GM19324 (cell line): ENCODE data around the gene TBL1XR1.

Experiments
- ATAC-seq: cut with Tn5 transposase; IDR thresholded peaks from one replicate; pipeline ENCODE4 v1.9.1; 2021; ENCODE audit warnings: mild to moderate bottlenecking, moderate library complexity; ENCODE audit not compliant: unreplicated experiment, low FRiP score

TBL1XR1 gene

DNA sequence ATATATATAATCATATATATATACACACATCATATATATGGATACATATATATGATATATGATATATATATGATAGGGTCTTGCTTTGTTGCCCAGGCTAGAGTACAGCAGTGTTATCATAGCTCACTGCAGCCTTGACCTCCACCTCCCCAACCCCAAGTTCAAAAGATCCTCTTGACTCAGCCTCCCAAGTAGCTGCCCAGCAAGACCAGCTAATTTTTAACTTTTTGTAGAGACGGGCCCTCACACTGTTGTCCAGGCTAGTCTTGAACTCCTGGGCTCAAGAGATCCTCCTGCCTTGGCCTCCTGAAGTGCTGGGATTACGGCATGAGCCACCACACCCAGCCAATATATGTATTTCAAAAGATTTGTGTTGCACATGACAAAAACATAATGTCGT lies 83.0 kb downstream of the TBL1XR1 start:
- no peak for ATAC-seq

DNA sequence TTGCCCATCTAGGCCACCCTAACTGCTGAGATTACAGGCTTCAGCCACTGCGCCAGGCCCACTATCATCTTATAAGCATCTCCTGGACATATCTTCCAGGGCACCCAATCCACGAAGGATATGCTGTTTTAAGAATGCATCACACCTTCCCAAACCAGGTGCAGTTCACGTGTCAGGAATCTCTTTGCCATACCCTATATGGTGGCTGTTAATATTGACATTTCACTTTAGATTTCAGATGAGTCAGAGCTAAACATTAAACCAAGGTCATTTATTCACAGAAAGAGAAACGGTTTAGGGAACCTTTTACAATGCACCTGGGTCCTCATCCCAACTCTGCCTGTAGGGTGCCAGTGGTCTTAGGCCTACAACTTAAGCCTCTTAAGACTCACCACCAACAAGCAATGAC lies 85.7 kb downstream of the TBL1XR1 start:
- no peak for ATAC-seq

DNA sequence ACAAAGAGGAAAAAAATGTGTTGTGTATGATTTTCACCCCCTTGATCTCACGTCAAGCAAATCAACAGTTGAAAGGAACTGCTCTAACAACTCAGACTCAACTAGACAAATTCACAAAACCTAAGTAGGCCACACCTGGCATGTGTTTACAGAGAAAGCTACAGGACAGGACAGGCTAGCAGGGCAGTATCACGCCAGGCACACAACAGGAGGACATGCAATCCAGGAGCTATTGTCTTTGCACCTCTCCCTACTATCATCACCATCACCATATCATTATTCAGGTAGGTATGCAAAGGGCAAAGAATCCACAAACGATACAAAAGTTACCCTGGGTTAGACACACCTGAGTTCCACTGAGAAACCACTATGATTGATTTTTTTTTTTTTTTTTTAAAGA lies 86.4 kb downstream of the TBL1XR1 start:
- no peak for ATAC-seq

DNA sequence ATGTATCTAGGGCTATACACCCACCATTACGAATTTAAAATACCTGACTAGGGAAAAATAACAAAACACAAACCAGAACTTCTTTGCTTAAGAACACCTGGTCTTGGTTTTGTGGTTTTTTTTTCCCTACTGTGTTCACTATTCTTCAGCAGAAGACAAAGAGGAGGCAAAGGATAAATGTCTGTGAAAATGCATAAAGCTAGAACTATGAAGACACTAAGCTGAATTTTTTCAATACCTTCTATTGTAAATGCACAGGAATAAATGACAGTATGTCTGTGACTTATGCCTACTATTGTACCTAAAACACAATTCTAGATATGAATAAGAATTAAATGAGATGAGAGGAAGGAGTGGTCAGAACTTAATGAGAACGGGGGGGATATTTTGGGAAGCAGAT lies 86.9 kb downstream of the TBL1XR1 start:
- ATAC-seq = no peak

DNA sequence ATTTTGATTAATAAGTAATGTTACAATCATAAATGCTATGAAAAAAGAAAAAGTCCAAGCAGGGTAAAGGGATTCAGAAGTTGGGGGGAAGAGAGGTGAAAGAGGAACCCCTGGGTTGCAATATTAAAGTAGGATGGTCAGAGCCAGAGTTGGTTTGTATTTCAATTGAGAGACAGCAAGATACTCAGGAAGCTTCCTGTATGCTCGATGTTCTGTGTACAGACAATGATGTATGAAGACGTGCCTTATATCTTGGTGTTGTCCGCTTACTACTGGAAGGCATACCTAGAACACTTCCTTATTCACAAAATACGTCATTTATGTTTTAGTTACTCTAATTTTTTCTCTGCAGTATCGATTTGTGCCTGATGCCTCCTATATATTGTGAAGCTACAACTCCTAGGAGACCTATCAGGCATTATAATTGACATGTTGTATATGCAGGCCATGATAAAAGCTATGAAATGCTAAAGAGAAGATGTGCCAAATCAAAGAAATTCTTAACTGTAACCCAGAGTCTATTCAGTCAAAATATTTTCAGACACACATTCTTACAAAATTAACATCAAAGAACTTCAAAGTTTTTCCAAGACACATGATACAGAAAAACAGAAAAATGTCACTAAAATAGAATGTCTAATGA lies 87.5 kb downstream of the TBL1XR1 start:
- no peak for ATAC-seq

DNA sequence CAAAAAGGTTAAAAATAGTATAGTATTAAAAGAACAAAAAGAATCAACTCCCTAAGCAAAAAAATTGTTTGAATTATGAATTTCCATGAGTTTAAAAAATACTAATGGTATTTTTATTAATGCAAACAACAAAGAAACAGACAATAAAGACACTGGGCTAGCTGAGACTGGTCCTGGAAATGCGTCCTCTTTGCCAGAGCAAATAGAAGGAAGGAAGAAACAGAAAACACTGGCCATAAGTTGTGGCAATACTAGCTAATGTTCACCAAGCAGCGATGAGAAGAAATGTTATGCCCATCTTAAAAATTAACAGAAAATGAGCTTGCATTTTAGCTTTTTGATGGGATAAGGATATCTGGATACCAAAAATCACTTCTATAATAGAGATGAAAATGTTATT lies 88.6 kb downstream of the TBL1XR1 start:
- no peak for ATAC-seq

DNA sequence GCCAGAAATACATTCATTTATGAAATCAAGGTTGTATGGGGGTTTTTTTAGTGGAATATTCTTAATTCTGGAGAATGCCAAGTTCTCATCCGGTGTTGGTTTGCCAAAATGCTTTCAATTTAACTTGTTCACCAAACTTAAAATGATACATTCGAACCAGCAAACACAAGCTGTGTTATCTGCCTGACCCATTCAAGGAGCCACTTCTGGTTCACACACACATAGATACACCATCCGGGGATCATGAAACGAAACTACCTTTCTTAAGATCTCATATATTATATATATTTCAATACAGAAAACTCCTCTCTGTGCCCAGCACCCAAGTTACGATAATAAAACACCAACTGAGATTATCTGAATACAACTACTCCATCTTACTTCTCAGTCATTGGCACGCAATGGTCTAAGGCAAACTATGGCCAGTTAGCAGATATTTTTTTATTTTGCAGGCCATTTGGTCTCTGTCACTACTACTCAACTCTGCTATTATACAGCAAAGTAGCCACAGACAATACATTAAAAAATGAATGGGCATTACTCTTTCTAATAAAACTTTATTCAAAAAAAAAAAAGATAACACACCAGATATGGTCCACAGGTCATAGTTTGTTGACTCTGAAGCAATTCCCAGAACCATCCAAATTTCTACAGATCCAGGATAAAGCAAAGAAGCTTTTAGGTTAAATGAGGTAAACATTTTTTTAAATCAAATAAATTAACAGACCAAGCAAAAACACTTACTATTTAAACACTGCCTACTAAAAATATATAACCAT lies 89.6 kb downstream of the TBL1XR1 start:
- ATAC-seq = no peak

DNA sequence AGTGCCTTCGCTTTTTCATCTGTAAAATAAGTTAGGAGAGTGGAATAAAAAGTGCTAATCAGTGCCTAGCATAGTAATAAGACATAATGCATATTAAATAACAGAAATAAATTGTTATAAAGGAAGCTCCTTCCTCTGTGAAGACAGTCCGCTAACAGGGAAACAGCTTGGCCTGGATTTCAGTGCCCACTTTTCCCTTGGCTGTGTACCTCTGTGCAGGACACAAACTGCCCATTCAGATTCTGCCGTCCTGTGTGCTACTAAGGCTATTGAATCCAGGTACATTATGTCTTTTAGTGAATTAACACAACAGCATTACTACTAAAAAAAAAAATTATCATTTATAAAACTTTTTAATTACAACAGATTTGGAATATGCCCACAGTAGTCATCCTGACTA lies 90.7 kb downstream of the TBL1XR1 start:
- ATAC-seq = no peak

DNA sequence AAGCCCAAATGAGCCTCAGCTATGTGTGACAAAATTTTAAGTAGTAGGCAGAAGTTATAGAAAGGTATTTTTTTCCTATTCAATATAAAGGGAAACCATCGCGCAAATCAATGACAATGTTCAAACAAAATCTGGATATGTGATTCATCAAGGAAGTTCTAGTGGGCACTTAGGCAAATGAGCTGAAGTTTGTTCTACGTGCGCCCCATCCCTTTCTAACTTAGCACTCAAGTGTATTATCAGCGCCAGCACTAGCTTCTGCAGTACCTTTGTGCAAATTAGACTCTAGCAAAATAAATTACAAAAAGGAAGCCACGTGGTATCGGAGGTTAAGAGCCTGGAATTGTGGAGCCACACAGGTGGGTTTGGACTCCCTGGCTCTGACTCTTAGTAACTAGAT lies 91.1 kb downstream of the TBL1XR1 start:
- ATAC-seq = no peak

DNA sequence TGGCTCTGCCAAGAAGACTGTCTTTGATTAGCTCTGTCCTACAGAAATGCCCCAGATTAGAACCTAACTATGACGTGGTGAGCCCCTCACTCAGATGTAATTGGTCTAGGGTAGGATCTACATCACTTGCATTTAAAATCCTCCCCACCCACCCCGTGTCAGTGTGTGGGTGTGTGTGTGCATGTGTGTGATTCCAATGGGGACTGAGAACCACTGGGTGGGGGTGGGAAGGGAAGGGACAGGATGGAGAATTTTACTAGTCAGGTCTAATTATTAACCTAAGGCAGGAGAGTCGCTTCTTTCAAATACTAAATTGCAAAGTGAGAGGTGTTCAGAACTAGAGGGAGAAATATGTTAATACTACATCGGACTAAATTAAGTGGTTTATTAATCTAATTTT lies 91.7 kb downstream of the TBL1XR1 start:
- ATAC-seq = no peak

DNA sequence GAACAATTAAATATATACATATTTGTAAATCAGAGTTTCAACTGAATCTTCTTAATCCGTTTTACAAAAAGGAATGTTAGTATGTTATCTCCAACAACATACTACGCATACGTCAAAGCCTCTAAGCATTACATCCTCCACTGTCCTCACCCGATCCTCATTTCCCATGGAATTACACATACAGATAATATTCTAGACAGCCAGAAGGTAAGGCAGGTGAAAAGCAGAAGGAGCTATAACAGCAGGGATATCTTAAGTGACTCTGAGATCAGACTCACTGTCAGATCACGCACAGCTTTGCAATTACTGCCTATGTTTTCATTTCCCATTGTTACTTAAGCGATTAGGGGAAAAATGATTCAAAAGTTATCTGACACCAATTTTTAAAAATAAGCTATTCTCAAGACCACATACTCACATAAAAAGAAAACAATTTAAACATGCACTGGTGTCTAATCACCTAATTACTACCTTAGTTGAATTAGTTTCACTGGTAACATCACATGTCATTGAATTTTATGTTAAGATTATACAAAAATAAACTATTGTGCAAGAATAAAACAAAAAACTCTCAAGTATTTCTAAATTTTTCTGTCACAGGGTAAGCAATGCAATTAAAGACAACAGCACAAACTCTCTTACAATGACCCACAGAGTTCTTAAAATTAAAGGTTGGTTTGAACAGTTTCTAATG lies 92.8 kb downstream of the TBL1XR1 start:
- no peak for ATAC-seq

DNA sequence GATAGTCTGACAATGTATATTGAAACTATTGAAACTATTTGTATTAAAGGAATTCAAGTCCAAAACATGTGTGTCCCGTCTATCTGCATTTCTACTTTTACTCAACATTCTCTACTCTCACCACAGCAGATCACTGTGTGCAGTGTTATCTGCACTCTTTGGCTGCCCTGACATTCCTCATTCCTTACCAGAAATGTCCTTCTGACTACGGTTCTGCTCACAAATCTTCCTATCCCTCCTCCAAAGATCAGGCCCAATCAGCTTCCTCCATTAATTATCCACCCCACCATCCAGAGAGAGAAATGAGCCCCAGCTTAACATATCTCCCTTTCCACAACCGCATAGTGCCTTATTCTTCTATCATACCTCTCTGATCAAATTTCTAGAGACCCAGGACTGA lies 94.7 kb downstream of the TBL1XR1 start:
- no peak for ATAC-seq

DNA sequence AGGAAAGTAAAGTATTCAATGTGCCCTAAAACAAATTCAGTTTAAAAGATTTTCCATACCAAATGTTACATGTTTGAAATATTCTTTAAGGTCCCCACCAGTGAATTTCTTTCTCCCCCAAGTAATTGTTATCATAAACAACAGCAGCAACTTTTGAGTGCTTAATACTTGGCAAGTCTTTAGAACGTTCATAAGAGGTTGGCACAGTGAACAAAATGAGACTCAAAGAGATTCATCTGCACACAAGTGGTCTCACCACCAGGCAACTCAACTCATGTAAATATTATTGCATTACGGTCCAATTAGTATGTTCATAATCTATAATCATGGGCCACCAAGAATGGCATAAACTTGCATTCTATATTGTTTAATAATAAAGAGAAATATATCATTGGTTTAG lies 98.7 kb downstream of the TBL1XR1 start:
- ATAC-seq = no peak

DNA sequence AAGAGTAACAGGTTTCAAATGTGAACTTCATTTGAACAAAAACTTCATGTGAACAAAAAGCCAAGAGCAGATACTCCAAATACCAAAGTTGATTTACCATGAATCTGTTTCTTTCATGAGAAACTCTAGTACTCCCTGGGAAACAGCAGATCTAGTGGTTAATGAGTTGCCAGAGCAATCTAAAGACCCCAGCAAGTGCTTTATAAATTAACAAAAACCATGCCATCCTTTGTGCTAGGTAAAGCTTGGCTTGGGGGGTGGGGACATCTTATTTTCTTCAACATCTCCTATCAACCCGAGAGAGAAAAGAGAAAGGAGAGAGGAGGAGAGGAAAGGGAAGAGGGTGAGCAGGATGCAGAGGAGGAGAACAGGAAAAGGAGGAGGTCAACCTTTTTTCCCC lies 100.7 kb downstream of the TBL1XR1 start:
- no peak for ATAC-seq

DNA sequence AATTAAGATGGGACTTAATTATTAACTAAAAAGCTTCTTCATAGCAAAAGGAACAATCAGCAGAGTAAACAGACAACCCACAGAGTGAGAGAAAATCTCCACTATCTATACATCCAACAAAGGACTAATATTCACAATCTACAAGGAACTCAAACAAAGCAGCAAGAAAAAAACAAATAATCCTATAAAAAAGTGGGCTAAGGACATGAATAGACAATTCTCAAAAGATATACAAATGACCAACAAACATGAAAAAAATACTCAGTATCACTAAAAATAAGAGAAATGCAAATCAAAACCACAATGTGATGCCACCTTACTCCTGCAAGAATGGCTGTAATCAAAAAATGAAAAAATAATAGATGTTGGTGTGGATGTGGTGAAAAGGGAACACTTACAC lies 103.3 kb downstream of the TBL1XR1 start:
- no peak for ATAC-seq

DNA sequence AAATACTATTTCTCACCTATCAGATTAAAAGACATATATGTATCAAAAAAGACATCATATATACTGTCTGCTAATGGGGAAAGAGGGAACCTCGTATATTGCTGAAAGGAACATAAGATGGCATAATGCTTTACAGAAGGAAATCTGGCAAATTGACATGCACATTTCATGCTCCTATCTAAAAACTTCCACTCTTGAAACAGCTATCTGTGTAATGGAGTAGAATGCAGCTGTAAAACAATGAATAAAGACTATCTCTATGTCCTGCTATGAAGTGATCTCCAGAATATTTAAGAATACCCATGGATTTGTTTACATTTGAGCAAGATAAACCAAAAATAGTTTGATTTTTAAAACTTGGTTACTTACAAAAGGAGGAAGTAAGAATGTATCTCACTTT lies 107.4 kb downstream of the TBL1XR1 start:
- no peak for ATAC-seq

DNA sequence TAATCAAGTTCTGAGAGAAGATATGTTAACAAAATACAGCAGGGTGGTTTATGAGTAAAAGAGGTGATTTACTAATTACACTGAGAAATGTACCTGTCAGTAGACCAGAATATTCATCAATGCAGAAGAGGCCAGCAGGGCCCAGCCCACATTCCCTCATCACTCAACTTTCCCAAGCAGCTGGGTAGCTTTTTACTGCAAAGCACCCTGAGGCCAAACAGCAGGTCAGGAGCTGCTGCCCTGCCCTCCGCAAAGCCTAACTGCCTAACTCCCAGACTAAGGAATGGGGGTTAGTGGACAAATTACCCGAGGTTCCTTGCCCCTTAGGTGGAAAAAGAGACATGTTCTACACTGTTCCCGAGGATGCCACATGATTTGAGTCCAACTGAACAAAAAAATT lies 108.2 kb downstream of the TBL1XR1 start:
- no peak for ATAC-seq

DNA sequence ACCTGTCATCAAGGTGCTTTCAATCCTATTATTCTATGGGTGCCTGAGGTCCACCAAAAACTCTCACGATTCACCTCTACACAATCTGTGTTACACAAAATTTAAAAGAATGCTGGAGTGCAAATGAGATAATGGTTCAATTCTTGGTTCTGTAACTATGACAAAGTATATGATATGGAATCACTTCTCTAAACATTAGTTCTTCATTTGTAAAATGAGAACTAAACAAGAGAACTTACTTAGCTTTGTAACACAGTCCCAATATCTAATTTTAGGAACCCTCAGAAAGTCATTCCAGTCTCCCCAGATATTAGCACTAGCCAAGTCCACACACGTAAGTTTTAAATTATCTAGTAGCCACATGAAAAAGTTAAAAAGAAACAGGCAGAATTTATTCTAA lies 111.5 kb downstream of the TBL1XR1 start:
- ATAC-seq = no peak

DNA sequence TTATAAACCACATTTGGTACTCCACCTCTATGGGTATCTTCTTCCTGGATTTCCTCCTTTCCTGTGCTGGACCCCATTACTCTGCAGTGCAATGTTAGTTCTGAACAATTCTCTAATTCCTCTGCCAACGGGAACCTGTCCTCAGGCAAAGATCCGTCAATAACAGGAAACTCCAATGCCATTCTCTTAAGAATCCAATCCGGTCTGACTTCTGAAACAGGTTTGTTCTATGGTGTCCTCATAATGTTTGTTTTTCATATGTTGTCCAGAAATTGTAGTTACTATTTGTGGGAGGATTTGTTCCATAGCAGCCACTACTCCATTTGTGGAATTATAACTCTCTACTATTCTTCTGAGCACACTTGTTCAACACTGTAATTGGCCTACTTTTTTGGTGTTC lies 112.7 kb downstream of the TBL1XR1 start:
- no peak for ATAC-seq

DNA sequence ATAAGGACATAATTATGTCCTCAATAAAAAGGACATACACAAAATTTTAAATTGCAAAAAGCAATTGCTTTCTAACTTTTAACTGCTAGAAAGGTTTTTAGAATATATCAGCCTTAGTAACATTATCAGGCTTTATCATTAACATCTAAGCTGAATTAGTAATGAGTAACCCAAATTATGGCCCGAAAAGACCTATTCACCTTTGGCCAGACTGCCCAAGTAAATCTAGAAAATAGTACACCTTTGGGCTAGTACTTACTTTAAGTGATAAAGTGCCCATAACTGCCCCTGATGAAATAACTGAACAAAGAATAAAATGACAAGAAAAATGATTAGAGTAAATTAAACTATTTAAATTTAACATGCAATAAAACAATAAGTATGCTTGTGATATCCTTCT lies 117.2 kb downstream of the TBL1XR1 start:
- no peak for ATAC-seq

DNA sequence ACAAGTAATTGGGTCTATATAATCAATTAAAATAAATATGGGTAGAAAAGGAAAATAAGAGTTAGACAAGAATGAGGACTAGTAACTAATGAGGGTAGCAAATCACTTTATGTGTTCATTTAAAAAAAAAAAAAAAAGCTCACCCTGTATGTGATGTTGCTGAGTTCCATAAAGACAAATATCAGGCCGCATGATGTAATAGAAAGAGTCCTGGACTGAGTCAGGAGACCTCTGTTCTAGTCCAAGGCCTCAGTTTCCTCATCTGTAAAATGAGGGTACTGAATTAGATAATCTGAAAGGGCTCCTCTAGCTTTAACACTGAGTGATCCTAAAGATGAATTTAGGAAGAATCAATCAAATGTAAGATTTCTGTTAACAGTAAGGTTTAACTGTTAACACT lies 117.6 kb downstream of the TBL1XR1 start:
- no peak for ATAC-seq
